Left renal pelvis (tissue), 4 donors: Measurements from ENCODE around the gene TMPRSS13. TPM values are rescaled to one million over a fixed set of nuclear protein-coding genes. Genes with fewer than 3 reads are reported as not detected.

Experiments
- DNase-seq, 4 donors: peaks; one replicate each; pipeline ENCODE4 v3.0.0-alpha.2; 2013; ENCODE audit warnings: low read depth in 4 of 4, low spot score in 3 of 4
- polyA plus RNA-seq, 4 donors: library from polyadenylated mRNA; unstranded; fragments of 120-200 nt; gene quantifications; one replicate each; pipeline ENCODE4 v1.2.1, GENCODE V29; 2013; ENCODE audit not compliant: insufficient read length in 4 of 4

The TMPRSS13 gene
- polyA plus RNA-seq, 4 donors, result 0.31 to 0.84 (median 0.72) TPM

- DNase-seq, result no peak
Measured at GRCh38 chr11:117860139-117860538, 69.1 kb downstream of the TMPRSS13 start.

GRCh38 chr11:117859488-117860112 is 69.6 kb downstream of the TMPRSS13 start:
- DNase-seq, result no peak

- no peak for DNase-seq
Measured at GRCh38 chr11:117859061-117859460, 70.1 kb downstream of the TMPRSS13 start.

GRCh38 chr11:117857734-117858414 is 71.3 kb downstream of the TMPRSS13 start:
- no peak for DNase-seq

GRCh38 chr11:117855912-117856651 is 73.1 kb downstream of the TMPRSS13 start:
- DNase-seq, result no peak

- no peak for DNase-seq
Measured at GRCh38 chr11:117855186-117855845, 73.9 kb downstream of the TMPRSS13 start.

GRCh38 chr11:117852309-117852708 is 76.9 kb downstream of the TMPRSS13 start:
- DNase-seq, result no peak

- DNase-seq, result no peak
Measured at GRCh38 chr11:117851852-117852251, 77.3 kb downstream of the TMPRSS13 start.

- no peak for DNase-seq
Measured at GRCh38 chr11:117851106-117851505, 78.1 kb downstream of the TMPRSS13 start.

Other genes with a start within 250 kb of the TMPRSS13 start
- gene DSCAML1, start 132.2 kb downstream of the TMPRSS13 start, polyA plus RNA-seq, result 1 to 10 TPM in 3 of 4 donors, under 1 TPM in 1; 0.25 to 3.4 (median 1.9) TPM
- gene FXYD2, start 104.7 kb downstream of the TMPRSS13 start, polyA plus RNA-seq, result 100 to 1,000 TPM in 3 of 4 donors, 10 to 100 TPM in 1; 10.6 to 476 (median 394) TPM
- 100 to 1,000 TPM in 3 of 4 donors, 10 to 100 TPM in 1; 99.6 to 132 (median 126) TPM for gene FXYD6, start 52.7 kb downstream of the TMPRSS13 start, polyA plus RNA-seq
- gene IL10RA, start 57.0 kb upstream of the TMPRSS13 start, polyA plus RNA-seq, result 1 to 10 TPM; 2.7 to 6.1 (median 3.1) TPM
- gene TMPRSS4, start 147.7 kb upstream of the TMPRSS13 start, polyA plus RNA-seq, result 10 to 100 TPM in 3 of 4 donors, under 1 TPM in 1; 0.59 to 34.7 (median 28.1) TPM
- gene SMIM35, start 157.6 kb upstream of the TMPRSS13 start, polyA plus RNA-seq, result under 1 TPM in 3 of 4 donors, not detected in 1; 0.07 to 0.35 (median 0.10) TPM
- gene SCN4B, start 223.4 kb upstream of the TMPRSS13 start, polyA plus RNA-seq, result 1 to 10 TPM; 1.0 to 3.0 (median 1.5) TPM
- gene SCN2B, start 247.2 kb upstream of the TMPRSS13 start, polyA plus RNA-seq, result 1 to 10 TPM; 4.2 to 7.1 (median 4.2) TPM